Mucosa of rectum (tissue), 2 donors: ENCODE measurements around the gene DAO.

Experiments used
- H3K27ac ChIP-seq, 2 donors: one replicate each; pipeline ENCODE4 v1.7.0; 2013; ENCODE audit warnings: inconsistent platforms in 2 of 2, low read depth in 2 of 2, low read length in 2 of 2
- H3K27me3 ChIP-seq, 2 donors: one replicate each; pipeline ENCODE4 v1.7.0; 2013; ENCODE audit warnings: low read length in 2 of 2; ENCODE audit not compliant: control insufficient read depth in 2 of 2, insufficient read depth in 2 of 2
- H3K36me3 ChIP-seq, 2 donors: one replicate each; pipeline ENCODE4 v1.7.0; 2013; ENCODE audit warnings: low read length in 2 of 2; ENCODE audit not compliant: control insufficient read depth in 2 of 2, insufficient read depth in 2 of 2
- H3K4me1 ChIP-seq, 2 donors: one replicate each; pipeline ENCODE4 v1.7.0; 2013; ENCODE audit warnings: low read length in 2 of 2, mild to moderate bottlenecking in 1 of 2; ENCODE audit not compliant: control insufficient read depth in 2 of 2, insufficient read depth in 2 of 2
- H3K4me3 ChIP-seq, 2 donors: one replicate each; pipeline ENCODE4 v1.7.0; 2013; ENCODE audit warnings: low read length in 2 of 2
- H3K9ac ChIP-seq, 2 donors: one replicate each; pipeline ENCODE4 v1.7.0; 2013; ENCODE audit warnings: low read length in 2 of 2, low read depth in 1 of 2, mild to moderate bottlenecking in 1 of 2
- H3K9me3 ChIP-seq, 2 donors: one replicate each; pipeline ENCODE4 v1.7.0; 2013; ENCODE audit warnings: low read length in 2 of 2; ENCODE audit not compliant: control insufficient read depth in 2 of 2
- donor health status: healthy.
- donor health status: Normal muscosa, but diverticular disease.

Gene DAO

GRCh38 chr12:108847705-108848104 lies 32.2 kb upstream of the DAO start:
- Histone ChIP-seq H3K4me1 (no peaks in the 10 kb centered on the region), H3K9ac (no peak overlapping the region), H3K36me3 (peaks cover 17 to 34% of the 10 kb centered on the region in 2 donors), H3K9me3 (no peaks in the 10 kb centered on the region), H3K27me3 (no peaks in the 10 kb centered on the region), H3K4me3 (no peak overlapping the region), H3K27ac (no peak overlapping the region)

DNA sequence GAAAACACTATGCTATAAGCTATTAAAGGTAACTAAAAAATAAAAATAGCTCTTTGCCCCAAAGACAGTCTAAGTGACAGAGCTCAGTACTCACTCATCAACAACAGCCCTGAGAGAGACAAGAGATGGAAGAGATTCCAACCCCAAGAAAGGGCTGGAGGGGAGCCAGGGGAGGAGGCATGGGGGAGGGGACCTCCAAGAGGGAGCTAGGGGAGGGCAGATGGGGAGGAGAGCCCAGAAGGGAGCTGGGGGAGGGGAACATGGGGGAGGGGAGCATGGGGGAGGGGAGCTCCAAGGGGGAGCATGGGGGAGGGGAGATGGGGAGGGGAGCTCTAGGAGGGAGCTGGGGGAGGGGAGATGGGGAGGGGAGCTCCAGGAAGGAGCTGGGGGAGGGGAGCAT lies 30.2 kb upstream of the DAO start:
- H3K27me3 ChIP-seq, result no peaks in the 10 kb centered on the region
- no peak overlapping the region for H3K9ac ChIP-seq
- no peaks in the 10 kb centered on the region for H3K9me3 ChIP-seq
- no peak overlapping the region for H3K4me3 ChIP-seq
- H3K27ac ChIP-seq, result no peak overlapping the region
- peaks cover 4 to 11% of the 10 kb centered on the region in 2 donors for H3K4me1 ChIP-seq
- H3K36me3 ChIP-seq, result peaks cover 13 to 31% of the 10 kb centered on the region in 2 donors

DNA sequence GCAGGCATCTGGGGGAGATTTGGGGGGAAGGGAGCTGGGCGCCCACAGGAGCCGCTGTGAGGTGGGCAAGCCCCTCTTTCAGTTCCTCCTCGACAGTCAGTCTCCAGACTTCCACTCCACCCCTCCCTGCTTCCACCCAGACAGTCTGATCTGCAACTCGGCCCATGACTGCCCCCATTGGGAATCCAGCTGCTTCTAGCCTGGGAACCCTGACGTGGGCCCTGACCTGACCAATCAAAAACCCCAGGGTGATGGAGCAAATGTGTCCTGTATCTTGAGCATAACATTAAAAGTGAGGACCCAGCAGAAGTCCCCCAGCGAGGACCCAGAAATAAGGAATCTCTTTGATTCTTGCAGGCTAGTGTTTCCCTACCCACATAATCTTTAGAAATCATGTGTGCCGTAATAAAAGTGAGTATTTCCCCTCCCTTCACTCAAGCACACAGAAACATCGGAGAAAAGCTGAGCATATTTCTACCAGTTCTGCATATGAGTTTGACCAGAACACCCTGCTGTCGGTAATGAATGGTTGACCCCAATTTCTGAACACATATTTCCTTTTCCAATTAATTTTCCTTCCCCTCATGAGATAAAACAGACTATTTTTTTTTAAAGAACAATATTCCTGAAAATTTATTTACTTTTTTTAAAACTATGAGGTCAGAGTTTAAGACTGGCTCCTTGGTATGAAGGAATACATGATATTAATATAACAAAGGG lies 28.9 kb upstream of the DAO start:
- no peak overlapping the region for H3K4me3 ChIP-seq
- peaks cover 13 to 26% of the 10 kb centered on the region in 2 donors for H3K36me3 ChIP-seq
- no peak overlapping the region for H3K27ac ChIP-seq

DNA sequence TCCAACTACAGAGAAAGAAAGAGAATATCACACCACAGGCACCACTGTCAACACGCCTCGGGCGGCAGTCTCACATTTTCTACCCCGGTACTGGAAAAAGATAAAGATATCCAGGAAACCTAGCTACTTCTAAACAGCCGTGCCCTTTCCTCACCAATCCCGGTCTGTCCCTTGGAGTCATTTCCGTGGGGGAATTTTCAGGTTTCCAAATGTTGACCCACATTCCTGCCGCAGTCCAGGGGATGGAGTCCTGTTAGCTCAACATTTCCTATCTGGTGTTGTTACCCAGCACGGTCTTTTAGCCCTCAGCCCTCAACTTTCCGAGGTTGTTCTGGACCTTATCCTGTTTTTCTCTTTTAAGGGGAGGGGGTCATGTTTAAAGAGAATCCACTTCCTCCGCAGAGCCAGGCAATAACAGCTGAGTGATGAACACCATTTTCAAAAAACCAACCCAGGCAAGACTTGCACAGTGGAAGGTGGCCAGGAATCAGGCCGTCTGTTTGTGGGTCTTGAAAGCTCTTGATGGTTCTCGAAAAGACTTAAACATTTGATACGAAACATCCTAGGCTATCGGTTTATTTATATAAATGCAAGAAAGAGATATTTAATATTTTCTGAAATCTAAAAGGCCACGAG lies 27.1 kb upstream of the DAO start:
- peaks cover 23 to 26% of the 10 kb centered on the region in 2 donors for H3K4me1 ChIP-seq
- H3K36me3 ChIP-seq, result peaks cover 11 to 14% of the 10 kb centered on the region in 2 donors
- H3K9me3 ChIP-seq, result no peaks in the 10 kb centered on the region
- peak overlapping the region; percentile 26 to 49 for H3K27ac ChIP-seq
- H3K4me3 ChIP-seq, result no peak overlapping the region
- H3K9ac ChIP-seq, result no peak overlapping the region
- no peaks in the 10 kb centered on the region for H3K27me3 ChIP-seq

More for the DNA sequence above, 28.9 kb upstream of the DAO start:
- Histone ChIP-seq H3K9ac (no peak overlapping the region), H3K9me3 (no peaks in the 10 kb centered on the region), H3K4me1 (peaks cover 12 to 15% of the 10 kb centered on the region in 2 donors), H3K27me3 (no peaks in the 10 kb centered on the region)

GRCh38 chr12:108853426-108853825 lies 26.5 kb upstream of the DAO start:
- H3K9ac ChIP-seq, result no peak overlapping the region
- H3K27ac ChIP-seq, result peak overlapping the region; percentile 78 to 89
- H3K4me3 ChIP-seq, result no peak overlapping the region
- H3K9me3 ChIP-seq, result no peaks in the 10 kb centered on the region
- no peaks in the 10 kb centered on the region for H3K27me3 ChIP-seq
- H3K36me3 ChIP-seq, result peaks cover 7 to 13% of the 10 kb centered on the region in 2 donors
- H3K4me1 ChIP-seq, result peaks cover 25 to 31% of the 10 kb centered on the region in 2 donors

- Histone ChIP-seq H3K4me1 (peaks cover 28 to 37% of the 10 kb centered on the region in 2 donors), H3K9ac (no peak overlapping the region), H3K4me3 (no peak overlapping the region), H3K27me3 (no peaks in the 10 kb centered on the region), H3K27ac (peak overlapping the region; percentile 78 to 89), H3K36me3 (peaks cover 2 to 7% of the 10 kb centered on the region in 2 donors), H3K9me3 (no peaks in the 10 kb centered on the region)
Measured at GRCh38 chr12:108853981-108854446, 25.9 kb upstream of the DAO start.

DNA sequence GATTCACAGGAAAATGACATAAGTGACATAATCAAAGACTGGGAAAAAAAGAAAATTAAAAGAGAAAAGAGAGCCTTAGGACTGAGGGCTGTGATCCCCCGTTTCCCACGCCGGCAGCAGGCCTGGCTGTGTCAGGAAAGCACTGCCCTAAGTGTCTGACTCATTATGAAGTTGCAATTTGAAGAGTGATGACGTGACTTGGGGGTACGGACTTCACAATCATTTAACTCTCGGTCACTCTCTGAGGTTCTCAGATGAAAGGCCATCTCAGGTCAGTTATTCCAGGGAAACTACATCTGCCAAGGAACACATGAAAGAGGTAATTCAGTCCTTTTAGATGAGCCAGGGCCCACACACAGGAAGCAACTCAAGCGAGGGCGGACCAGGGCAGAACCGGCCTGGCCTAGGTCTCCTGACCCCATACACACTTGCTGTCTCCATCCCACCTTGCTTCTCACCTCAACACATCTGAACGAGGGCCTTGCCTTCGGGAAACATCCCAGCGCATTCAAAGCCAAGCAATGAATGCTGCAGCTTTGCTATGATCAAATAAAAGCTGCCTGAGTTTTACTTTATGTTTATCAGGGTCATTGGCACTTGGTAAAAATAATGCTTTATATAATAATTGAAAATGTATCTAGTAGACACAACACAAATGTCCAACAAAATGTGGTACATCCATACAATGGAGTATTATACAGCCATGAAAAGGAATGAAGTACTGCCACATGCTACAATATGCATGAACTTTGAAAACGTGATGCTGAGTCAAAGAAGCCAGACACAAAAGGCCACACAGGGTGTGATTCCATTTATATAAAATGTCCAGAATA lies 25.2 kb upstream of the DAO start:
- Histone ChIP-seq H3K27me3 (no peaks in the 10 kb centered on the region), H3K27ac (peak overlapping the region; percentile 78 to 89), H3K36me3 (peaks cover 0 to 6% of the 10 kb centered on the region in 2 donors), H3K4me1 (peaks cover 28 to 39% of the 10 kb centered on the region in 2 donors), H3K9ac (peak overlapping the region in 1 of 2 donors; percentile 48), H3K9me3 (no peaks in the 10 kb centered on the region), H3K4me3 (no peak overlapping the region)

DNA sequence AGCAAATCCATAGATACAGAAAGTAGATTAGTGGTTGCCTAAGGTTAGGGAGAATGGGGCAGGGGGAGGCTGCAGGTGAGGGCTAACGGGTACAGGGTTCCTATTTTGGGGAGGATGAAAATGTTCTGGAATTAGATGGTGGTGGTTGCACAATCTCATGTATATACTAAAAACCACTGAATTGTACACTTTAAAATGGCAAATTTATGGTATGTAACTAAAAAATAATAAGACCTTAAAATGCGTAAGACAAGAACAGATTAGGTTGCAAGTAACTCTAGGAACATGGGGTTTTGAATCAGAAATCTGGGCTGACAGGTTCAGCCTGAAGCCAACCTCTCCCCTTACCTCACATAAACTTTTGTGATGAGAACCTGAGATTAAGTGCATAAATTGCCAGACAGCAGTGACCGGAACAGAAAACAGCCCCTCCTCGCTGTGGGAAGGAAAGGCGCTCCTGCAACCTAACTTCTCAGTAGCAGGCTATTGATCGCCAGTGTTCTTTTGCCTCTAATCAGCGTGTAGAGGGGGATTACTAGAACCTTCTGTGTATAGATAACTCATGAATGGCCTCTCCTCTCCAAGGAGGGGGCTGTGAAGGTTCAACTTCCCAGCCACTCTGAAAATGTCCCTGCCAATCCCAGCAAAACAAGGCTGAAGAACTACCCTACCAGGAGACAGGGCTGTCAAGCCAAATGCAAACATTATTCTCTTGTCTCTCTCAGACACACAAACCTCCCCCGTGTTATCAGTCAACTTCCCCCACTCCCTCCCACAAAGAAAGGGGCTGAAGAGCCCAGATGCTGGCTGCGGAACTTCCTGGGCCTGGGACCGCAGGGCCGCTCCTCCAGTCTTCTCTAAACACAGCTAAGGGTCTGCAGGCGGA lies 24.4 kb upstream of the DAO start:
- Histone ChIP-seq H3K27me3 (no peaks in the 10 kb centered on the region), H3K4me3 (peak overlapping the region in 1 of 2 donors; percentile 97), H3K9me3 (no peaks in the 10 kb centered on the region), H3K36me3 (peaks cover 0 to 6% of the 10 kb centered on the region in 2 donors), H3K4me1 (peaks cover 28 to 39% of the 10 kb centered on the region in 2 donors), H3K27ac (peak overlapping the region; percentile 89 to 90), H3K9ac (peak overlapping the region; percentile 94 to 98)

- Histone ChIP-seq H3K9ac (peak overlapping the region; percentile 94 to 98), H3K36me3 (peaks cover 0 to 6% of the 10 kb centered on the region in 2 donors), H3K4me3 (peak overlapping the region; percentile 89 to 97), H3K9me3 (no peaks in the 10 kb centered on the region), H3K4me1 (peaks cover 28 to 39% of the 10 kb centered on the region in 2 donors), H3K27ac (peak overlapping the region; percentile 89 to 90), H3K27me3 (no peaks in the 10 kb centered on the region)
Measured at GRCh38 chr12:108856170-108856427, 23.8 kb upstream of the DAO start.
